D721Med (cell line): Measurements from ENCODE around the gene ZKSCAN1.

Source experiments
- DNase-seq: peaks from one replicate; pipeline ENCODE4 v3.0.0; 2011; ENCODE audit warnings: low spot score; ENCODE audit not compliant: insufficient read length
- FAIRE-seq: peaks from 2 replicates; lab custom pipeline; 2011; peaks lifted over from hg19 to GRCh38; lab: Jason Lieb, UNC
- TF ChIP-seq, protein P1 (sequence below): IDR thresholded peaks from 2 replicates; pipeline ENCODE4 v1.5.1; 2012; ENCODE audit warnings: mild to moderate bottlenecking, control low read depth; ENCODE audit not compliant: insufficient read depth; ENCODE audit errors: missing control alignments

Gene ZKSCAN1

DNA sequence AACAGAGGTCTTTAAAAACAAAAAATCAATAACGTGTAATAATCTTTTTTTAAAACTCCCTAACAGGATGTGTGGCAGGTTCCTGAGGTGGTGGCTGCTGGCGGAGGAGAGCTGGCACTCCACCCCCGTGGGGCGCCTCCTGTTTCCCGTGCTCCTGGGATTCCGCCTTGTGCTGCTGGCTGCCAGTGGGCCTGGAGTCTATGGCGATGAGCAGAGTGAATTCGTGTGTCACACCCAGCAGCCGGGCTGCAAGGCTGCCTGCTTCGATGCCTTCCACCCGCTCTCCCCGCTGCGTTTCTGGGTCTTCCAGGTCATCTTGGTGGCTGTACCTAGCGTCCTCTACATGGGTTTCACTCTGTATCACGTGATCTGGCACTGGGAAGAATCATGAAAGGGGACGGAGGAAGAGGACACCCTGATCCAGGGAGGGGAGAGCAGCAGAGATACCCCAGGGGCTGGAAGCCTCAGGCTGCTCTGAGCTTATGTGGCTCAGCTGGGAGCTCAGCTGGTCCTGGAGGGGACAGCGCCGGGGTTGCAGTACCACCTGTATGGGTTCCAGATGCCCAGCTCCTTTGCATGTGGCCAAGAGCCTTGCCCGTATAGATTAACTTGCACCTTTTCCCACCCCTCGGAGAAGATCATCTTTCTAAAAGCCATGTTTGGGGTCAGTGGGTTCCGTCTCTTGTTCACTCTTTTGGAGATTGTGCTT lies 22.9 kb upstream of the ZKSCAN1 start:
- no peak for FAIRE-seq
- no peak for DNase-seq
- TF ChIP-seq, protein P1, sequence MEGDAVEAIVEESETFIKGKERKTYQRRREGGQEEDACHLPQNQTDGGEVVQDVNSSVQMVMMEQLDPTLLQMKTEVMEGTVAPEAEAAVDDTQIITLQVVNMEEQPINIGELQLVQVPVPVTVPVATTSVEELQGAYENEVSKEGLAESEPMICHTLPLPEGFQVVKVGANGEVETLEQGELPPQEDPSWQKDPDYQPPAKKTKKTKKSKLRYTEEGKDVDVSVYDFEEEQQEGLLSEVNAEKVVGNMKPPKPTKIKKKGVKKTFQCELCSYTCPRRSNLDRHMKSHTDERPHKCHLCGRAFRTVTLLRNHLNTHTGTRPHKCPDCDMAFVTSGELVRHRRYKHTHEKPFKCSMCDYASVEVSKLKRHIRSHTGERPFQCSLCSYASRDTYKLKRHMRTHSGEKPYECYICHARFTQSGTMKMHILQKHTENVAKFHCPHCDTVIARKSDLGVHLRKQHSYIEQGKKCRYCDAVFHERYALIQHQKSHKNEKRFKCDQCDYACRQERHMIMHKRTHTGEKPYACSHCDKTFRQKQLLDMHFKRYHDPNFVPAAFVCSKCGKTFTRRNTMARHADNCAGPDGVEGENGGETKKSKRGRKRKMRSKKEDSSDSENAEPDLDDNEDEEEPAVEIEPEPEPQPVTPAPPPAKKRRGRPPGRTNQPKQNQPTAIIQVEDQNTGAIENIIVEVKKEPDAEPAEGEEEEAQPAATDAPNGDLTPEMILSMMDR, result no peak

DNA sequence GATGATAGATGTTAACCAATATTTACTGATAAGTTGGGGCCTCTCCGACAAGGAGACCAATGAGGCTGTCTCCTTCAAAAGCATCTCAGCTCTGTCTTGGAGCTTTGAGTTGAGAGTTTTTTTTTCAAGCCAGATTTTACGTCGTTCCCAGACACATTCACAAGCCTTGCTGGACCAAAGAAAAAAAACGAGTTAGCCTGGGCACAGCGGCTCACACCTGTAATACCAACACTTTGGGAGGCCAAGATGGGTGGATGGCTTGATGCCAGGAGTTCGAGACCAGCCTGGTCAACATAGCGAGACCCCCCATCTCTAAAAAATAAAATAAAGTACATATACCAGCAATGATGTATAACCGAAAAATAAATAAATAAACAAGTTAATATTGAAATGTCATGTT lies 20.6 kb upstream of the ZKSCAN1 start:
- TF ChIP-seq, protein P1, result no peak
- DNase-seq (no peak), FAIRE-seq (no peak)

DNA sequence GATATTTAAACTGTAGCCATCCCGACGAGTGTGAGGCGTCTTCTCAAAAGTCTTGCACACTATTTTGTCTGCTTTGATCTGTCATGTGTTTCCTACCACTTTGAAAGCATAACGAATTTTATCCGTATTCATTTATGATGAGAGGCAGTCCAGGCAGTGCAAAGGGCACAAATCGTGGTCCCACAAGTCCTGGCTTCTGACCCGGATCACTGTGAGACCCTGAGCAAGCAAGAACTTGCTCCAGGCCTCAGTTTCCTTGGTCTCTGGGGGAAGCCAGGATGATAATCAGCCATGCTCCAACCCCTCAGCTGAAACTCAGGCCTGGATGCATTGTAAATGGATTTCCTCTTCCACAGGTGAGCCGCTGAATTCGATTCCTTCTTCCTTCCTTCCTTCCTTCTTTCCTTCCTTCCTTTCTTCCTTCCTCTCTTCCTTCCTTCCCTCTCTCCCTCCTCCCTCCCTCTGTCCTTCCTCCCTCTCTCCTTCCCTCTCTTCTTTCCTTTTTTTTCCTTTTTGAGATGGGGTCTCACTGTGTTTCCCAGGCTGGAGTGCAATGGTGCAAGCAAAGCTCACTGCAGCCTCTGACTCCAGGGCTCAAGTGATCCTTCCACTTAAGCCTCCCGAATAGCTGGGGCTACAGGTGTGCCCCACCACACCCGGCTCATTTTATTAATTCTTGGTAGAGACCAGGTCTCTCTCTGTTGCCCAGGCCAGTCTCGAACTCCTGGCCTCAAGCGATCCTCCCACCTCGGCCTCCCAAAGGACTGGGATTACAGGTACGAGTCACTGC lies 18.4 kb upstream of the ZKSCAN1 start:
- DNase-seq (no peak), FAIRE-seq (no peak)
- TF ChIP-seq, protein P1, result no peak

DNA sequence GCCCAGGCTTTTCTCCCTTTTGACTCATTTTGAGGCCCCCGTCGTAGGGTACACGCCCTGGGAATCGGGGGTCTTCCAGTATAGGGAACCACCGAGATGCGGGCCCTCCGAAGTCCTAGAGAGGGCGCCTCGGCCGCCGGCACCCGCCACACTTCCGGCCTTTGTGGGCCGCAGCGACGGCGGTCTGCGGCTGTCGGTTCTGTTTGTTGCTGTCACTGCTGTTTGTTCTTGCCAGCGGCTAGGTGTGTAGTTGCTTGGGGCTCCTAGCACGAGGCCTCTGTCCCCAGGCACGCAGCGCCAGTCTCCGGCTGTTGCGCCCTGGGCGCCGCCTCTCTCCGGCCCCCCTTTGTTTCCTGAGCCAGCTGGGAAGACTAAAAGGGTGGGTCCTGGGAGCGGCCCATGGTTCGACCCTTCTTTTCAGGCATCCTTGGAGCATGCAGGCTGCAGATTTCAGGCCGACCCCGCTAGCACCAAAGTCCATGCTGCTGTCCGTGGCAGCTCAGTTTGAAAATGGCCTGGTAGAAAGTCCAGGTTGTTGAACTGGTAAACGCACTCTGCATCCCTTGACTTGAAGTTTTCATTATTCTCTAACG lies 17.8 kb upstream of the ZKSCAN1 start:
- no peak for FAIRE-seq
- TF ChIP-seq, protein P1, result no peak

DNA sequence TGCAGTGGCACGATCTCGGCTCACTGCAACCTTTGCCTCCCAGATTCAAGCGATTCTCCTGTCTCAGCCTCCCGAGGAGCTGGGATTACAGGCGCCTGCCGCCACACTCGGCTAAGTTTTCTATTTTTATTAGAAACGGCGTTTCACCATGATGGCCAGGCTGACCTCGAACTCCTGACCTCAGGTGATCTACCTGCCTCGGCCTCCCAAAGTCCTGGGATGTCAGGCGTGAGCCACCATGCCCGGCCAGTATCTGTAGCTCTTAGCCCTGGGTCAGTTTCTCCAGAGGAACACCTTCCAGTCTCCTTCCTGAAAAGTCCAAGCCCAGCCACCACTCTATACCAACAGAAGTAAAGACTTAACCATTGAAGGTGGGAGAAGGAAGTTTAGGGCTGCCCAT lies 15.2 kb upstream of the ZKSCAN1 start:
- no peak for DNase-seq
- FAIRE-seq, result no peak
- TF ChIP-seq, protein P1, result no peak

More for the DNA sequence above, 17.8 kb upstream of the ZKSCAN1 start:
- DNase-seq, result no peak

DNA sequence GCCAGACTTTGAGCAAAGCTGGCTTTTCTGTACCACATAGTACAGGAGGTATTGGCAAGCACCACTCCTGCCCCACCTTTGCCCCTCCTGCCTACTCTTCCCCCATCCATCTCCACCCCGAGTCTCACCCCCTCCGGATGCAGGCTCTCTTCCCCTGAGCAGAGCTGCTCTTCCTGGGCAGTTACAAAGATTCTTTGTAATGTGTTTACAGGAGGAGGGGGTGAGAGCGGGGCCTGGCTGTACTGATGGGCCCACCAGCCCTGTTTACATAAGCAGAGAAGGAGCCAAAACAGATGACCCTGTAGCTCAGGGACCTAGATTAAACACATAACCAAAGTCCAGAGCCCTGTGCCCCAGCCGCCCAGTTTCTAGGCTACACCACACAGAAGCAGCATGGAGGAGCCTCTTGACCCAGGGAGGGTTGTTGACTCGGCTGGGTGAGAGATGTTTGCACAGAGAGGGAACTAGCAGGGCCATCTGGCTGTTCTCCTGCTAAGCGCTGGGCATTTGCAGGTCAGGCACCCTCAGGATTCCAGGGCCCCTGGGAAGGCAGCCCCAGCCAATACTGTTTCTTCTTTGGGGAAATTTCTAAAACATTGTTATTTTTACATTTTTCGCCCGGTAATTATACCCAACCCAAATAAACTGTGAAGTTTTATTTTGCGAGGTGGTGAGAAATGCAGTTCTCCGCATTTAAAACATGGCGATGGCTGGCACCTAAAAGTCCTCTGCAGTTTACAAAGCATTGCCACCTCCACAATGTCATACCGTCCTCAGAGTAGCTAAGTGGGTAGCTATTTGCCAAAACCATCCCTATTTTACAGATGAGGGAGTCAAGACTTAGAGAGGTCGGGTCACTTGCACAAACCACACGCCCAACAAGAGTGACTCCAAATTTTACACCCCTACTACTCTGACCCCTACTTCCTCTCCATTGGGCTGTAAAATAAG lies 11.4 kb upstream of the ZKSCAN1 start:
- DNase-seq (no peak), FAIRE-seq (no peak)
- TF ChIP-seq, protein P1, result no peak
